NCI-H2107 treated with DMSO at 0.1 percent for 48 hours (cell line): ENCODE data around the gene PLA2G6.

Experiments used
- DNase-seq: peaks from one replicate; lab custom pipeline; 2025; ENCODE audit not compliant: unreplicated experiment; lab: John Stamatoyannopoulos, UW

The PLA2G6 gene

GRCh38 chr22:38214302-38215056, 32.8 kb upstream of the PLA2G6 start:
- no peak for DNase-seq

GRCh38 chr22:38213990-38214301, 32.3 kb upstream of the PLA2G6 start:
- DNase-seq: no peak

- DNase-seq: no peak
Observed at GRCh38 chr22:38213319-38213989, 31.8 kb upstream of the PLA2G6 start.

- DNase-seq: no peak
Observed at GRCh38 chr22:38212442-38212841, 30.8 kb upstream of the PLA2G6 start.

- no peak for DNase-seq
Observed at GRCh38 chr22:38211556-38211955, 29.9 kb upstream of the PLA2G6 start.

- no peak for DNase-seq
Observed at GRCh38 chr22:38208551-38208968, 26.9 kb upstream of the PLA2G6 start.

GRCh38 chr22:38207898-38208432, 26.3 kb upstream of the PLA2G6 start:
- DNase-seq: no peak

- DNase-seq: no peak
Observed at GRCh38 chr22:38205261-38206128, 23.9 kb upstream of the PLA2G6 start.

GRCh38 chr22:38204784-38205183, 23.2 kb upstream of the PLA2G6 start:
- no peak for DNase-seq

GRCh38 chr22:38203855-38204514, 22.4 kb upstream of the PLA2G6 start:
- DNase-seq: no peak

- no peak for DNase-seq
Observed at GRCh38 chr22:38203090-38203810, 21.6 kb upstream of the PLA2G6 start.

- no peak for DNase-seq
Observed at GRCh38 chr22:38202437-38203089, 20.9 kb upstream of the PLA2G6 start.

- peak; percentile 83 for DNase-seq
Observed at GRCh38 chr22:38201711-38202436, 20.2 kb upstream of the PLA2G6 start, which contains the start of gene MAFF. Gene MAFF, plus strand, starts transcription at chr22:38201994. Its CDS starts 11,860 bp downstream, at chr22:38213854.

- no peak for DNase-seq
Observed at GRCh38 chr22:38201371-38201710, 19.7 kb upstream of the PLA2G6 start.

- no peak for DNase-seq
Observed at GRCh38 chr22:38199826-38200559, 18.4 kb upstream of the PLA2G6 start.

- DNase-seq: peak; percentile 38
Observed at GRCh38 chr22:38196791-38197419, 15.3 kb upstream of the PLA2G6 start.

GRCh38 chr22:38193580-38193979, 11.9 kb upstream of the PLA2G6 start:
- DNase-seq: no peak

- no peak for DNase-seq
Observed at GRCh38 chr22:38192475-38192863, 10.8 kb upstream of the PLA2G6 start.
